Left lung (tissue), 10 donors: ENCODE results near the gene RPP40. TPM values are rescaled to one million over a fixed set of nuclear protein-coding genes. Genes with fewer than 3 reads are reported as not detected.

Source experiments
- ATAC-seq: fragments of 200-7000 bp; cut with Tn5 transposase; one replicate; pipeline ENCODE4 v1.9.1; 2020; ENCODE audit warnings: moderate library complexity
- DNase-seq, 4 donors: peaks; one replicate each; pipeline ENCODE4 v3.0.0-alpha.2; 2013 to 2020
- H3K27ac ChIP-seq, 2 donors: fragments of 200-600 bp; sonication (generic) in 1 of 2; one replicate each; pipeline versions ENCODE4 v1.5.0 to v1.8.0; 2020 to 2021
- H3K27me3 ChIP-seq, 2 donors: fragments of 200-600 bp; sonication (generic) in 1 of 2; one replicate each; pipeline versions ENCODE4 v1.5.0 to v1.8.0; 2020 to 2021
- H3K36me3 ChIP-seq, 2 donors: fragments of 200-600 bp; sonication (generic) in 1 of 2; one replicate each; pipeline versions ENCODE4 v1.5.0 to v1.8.0; 2020 to 2021
- H3K4me1 ChIP-seq, 2 donors: fragments of 200-600 bp; one replicate each; pipeline ENCODE4 v1.8.0; 2021
- H3K4me3 ChIP-seq, 2 donors: fragments of 200-600 bp; sonication (generic) in 1 of 2; one replicate each; pipeline versions ENCODE4 v1.5.0 to v1.8.0; 2020 to 2021; ENCODE audit warnings: mild to moderate bottlenecking in 1 of 2
- H3K9me3 ChIP-seq, 2 donors: fragments of 200-600 bp; sonication (generic) in 1 of 2; one replicate each; pipeline versions ENCODE4 v1.5.0 to v1.8.0; 2020 to 2021
- CTCF ChIP-seq, 2 donors: fragments of 200-600 bp; sonication (generic) in 1 of 2; IDR thresholded peaks; one replicate each; pipeline versions ENCODE4 v1.5.0 to v1.8.0; 2021; ENCODE audit warnings: antibody characterized with exemption in 2 of 2
- intact Hi-C, 2 donors: fragments of 100-400 bp; cut with DNase I; formaldehyde crosslinking; loops; one replicate each; pipeline versions ENCODE4 v1.11.2 to v1.14.2; 2022
- polyA plus RNA-seq, 6 donors: library from polyadenylated mRNA; unstranded; fragments of 120-200 nt; gene quantifications; one replicate each; pipeline ENCODE4 v1.2.1, GENCODE V29; 2013; ENCODE audit not compliant: insufficient read length in 6 of 6
- total RNA-seq, 2 donors: library from RNA; stranded (reverse); fragmentation: NEBNext Ultra II Directional; extraction: Animal tissue kit (Norgen Biotek cat#: 25700); gene quantifications; one replicate each; pipeline ENCODE4 v1.2.1, GENCODE V29; 2021
- donor health status: DM: no; HTN: yes; CAD: no.
- donor health status: DM: no; HTN: no; CAD: no.

Gene RPP40
- total and polyA plus RNA-seq, 8 donors: 5.3 to 14.4 (median 10.4) TPM

- no peak for ATAC-seq
- TF ChIP-seq CTCF (IDR thresholded peaks at IDR 0.05): no peak
- no peaks in the 10 kb centered on the region for H3K27me3 ChIP-seq
These were observed 36.4 kb downstream of the RPP40 start for GRCh38 chr6:4967301-4968030.

DNA sequence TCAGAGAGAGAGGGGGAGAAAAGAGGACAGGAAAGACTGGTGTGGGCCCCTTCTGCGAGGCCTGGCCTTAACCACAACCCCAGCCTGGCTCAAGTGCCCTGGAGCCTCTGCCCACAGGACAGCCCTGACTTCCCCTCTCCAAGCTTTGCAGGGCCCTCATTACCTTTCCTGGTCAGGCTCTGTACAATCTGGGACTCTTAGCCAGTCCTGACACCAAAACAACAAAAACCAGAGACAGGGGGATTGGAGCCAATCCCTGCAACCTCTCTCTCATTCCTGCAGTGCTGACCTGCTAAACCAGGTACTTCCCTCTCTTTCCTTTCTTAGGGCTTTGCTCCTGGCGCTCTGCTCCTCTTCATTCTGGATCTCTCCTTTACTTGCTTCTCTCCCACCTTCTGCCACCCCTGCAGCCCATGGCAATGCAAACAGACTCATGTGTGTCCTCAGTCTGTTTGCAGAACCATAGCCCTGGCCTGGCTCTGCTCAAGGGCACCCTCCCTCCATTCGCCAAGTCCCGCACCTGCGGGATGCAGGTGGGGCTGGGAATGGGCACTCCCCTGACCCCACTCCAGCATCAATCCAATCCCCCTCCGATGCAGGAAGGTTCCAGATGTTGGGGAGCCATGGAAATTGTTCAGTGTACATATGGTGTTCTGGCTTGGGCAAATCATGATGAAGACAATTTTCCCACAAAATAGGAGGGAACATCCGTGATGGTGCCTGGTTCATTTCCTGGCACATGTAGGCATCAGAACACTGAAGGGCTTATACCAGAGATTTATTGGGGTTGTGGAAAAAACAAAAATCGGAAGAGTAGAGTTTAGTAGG, 38.1 kb downstream of the RPP40 start:
- TF ChIP-seq CTCF (IDR thresholded peaks at IDR 0.05): no peak
- no peak for DNase-seq
- no peak for ATAC-seq

More at GRCh38 chr6:4967301-4968030, 36.4 kb downstream of the RPP40 start:
- no peak overlapping the region for H3K4me3 ChIP-seq
- no peaks in the 10 kb centered on the region for H3K9me3 ChIP-seq
- H3K36me3 ChIP-seq: no peaks in the 10 kb centered on the region
- DNase-seq: no peak
- intact Hi-C loops: no loop called here
- H3K4me1 ChIP-seq: no peaks in the 10 kb centered on the region
- no peak overlapping the region for H3K27ac ChIP-seq

GRCh38 chr6:4964675-4965561, 38.9 kb downstream of the RPP40 start:
- no peaks in the 10 kb centered on the region for H3K9me3 ChIP-seq
- no peaks in the 10 kb centered on the region for H3K27me3 ChIP-seq
- no peak for TF ChIP-seq CTCF (IDR thresholded peaks at IDR 0.05)
- no peak for DNase-seq
- H3K27ac ChIP-seq: no peak overlapping the region
- no peaks in the 10 kb centered on the region for H3K4me1 ChIP-seq
- no peak overlapping the region for H3K4me3 ChIP-seq
- no peaks in the 10 kb centered on the region for H3K36me3 ChIP-seq
- ATAC-seq: no peak
- intact Hi-C loops: no loop called here

More for the DNA sequence above, 38.1 kb downstream of the RPP40 start:
- intact Hi-C loops: no loop called here
- H3K9me3 ChIP-seq: no peaks in the 10 kb centered on the region
- H3K36me3 ChIP-seq: no peaks in the 10 kb centered on the region
- H3K27ac ChIP-seq: no peak overlapping the region
- H3K4me3 ChIP-seq: no peak overlapping the region
- H3K4me1 ChIP-seq: no peaks in the 10 kb centered on the region
- no peaks in the 10 kb centered on the region for H3K27me3 ChIP-seq

GRCh38 chr6:4962905-4963304, 40.9 kb downstream of the RPP40 start:
- ATAC-seq (no peak), DNase-seq (no peak)
- H3K27me3 ChIP-seq: no peaks in the 10 kb centered on the region
- intact Hi-C loops: no loop called here
- H3K4me1 ChIP-seq: no peaks in the 10 kb centered on the region
- no peaks in the 10 kb centered on the region for H3K36me3 ChIP-seq
- H3K4me3 ChIP-seq: no peak overlapping the region
- no peak overlapping the region for H3K27ac ChIP-seq
- H3K9me3 ChIP-seq: no peaks in the 10 kb centered on the region
- TF ChIP-seq CTCF (IDR thresholded peaks at IDR 0.05): no peak
